Spinal cord (tissue), 10 donors: ENCODE data around the gene KATNBL1. TPM values are rescaled to one million over a fixed set of nuclear protein-coding genes. Genes with fewer than 3 reads are reported as not detected.

Experiments used
- DNase-seq, 6 donors: peaks; one replicate each; pipeline versions ENCODE4 v3.0.0 to v3.0.0-alpha.2; 2013 to 2015; ENCODE audit warnings: low spot score in 6 of 6, low read depth in 4 of 6
- H3K27ac ChIP-seq: one replicate; pipeline ENCODE4 v1.5.1; 2013; ENCODE audit warnings: low read depth, low read length, control low read depth
- H3K27me3 ChIP-seq: one replicate; pipeline ENCODE4 v1.6.1; 2013; ENCODE audit warnings: low read length; ENCODE audit not compliant: control insufficient read depth, insufficient read depth
- H3K36me3 ChIP-seq: one replicate; pipeline ENCODE4 v1.6.1; 2013; ENCODE audit warnings: low read length; ENCODE audit not compliant: control insufficient read depth, insufficient read depth
- H3K4me1 ChIP-seq: one replicate; pipeline ENCODE4 v1.6.1; 2013; ENCODE audit warnings: low read length; ENCODE audit not compliant: control insufficient read depth, insufficient read depth
- H3K4me3 ChIP-seq: one replicate; pipeline ENCODE4 v1.5.1; 2013; ENCODE audit warnings: low read depth, low read length, control low read depth
- H3K9me3 ChIP-seq: one replicate; pipeline ENCODE4 v1.6.1; 2013; ENCODE audit warnings: low read length; ENCODE audit not compliant: control insufficient read depth, insufficient read depth
- WGBS: methylation state at CpG from one replicate; pipeline ENCODE4 v1.1.5; 2013; ENCODE audit warnings: missing lambda C conversion rate; ENCODE audit not compliant: insufficient coverage; 5-methylcytosine and 5-hydroxymethylcytosine counted together
- long read RNA-seq, 4 donors: transcript quantifications; one replicate each; lab custom pipeline, GENCODE V29; 2026
- polyA plus RNA-seq, 2 donors: library from polyadenylated mRNA; unstranded; fragments of 120-200 nt; gene quantifications; one replicate each; pipeline ENCODE4 v1.2.1, GENCODE V29; 2013; ENCODE audit not compliant: insufficient read length in 2 of 2
- total RNA-seq, 2 donors: library from RNA; depleted of rRNA in 1 of 2; stranded (reverse); fragments of 120-200 nt in 1 of 2; fragments of >200 nt in 1 of 2; gene quantifications; one replicate each; pipeline versions ENCODE4 v1.2.3 to v1.2.4, GENCODE V29; 2013 to 2014
- donor health status: healthy.

KATNBL1 gene, protein sequence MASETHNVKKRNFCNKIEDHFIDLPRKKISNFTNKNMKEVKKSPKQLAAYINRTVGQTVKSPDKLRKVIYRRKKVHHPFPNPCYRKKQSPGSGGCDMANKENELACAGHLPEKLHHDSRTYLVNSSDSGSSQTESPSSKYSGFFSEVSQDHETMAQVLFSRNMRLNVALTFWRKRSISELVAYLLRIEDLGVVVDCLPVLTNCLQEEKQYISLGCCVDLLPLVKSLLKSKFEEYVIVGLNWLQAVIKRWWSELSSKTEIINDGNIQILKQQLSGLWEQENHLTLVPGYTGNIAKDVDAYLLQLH
- total RNA-seq (10 to 100 TPM; 88.3 TPM), polyA plus RNA-seq (10 to 100 TPM; 67.5 to 86.8 TPM)
- long read RNA-seq, donor 1, transcript KATNBL1-214 (5 exons, 924 nt), result major isoform, 9 of 28 reads
- long read RNA-seq, donor 1, transcript KATNBL1-205 (2 exons, 739 nt), result minor isoform, 7 of 28 reads
- long read RNA-seq, donor 1, transcript KATNBL1-201 (10 exons, 2,723 nt), result major isoform, 9 of 28 reads
- long read RNA-seq, donor 1, partial matches to known transcripts, result 0 of 28 reads
- long read RNA-seq, donor 1, other reads (novel, unspliced or antisense), result 0 of 28 reads
- long read RNA-seq, donor 2, transcript KATNBL1-201 (10 exons, 2,723 nt), result major isoform, 5 of 8 reads
- long read RNA-seq, donor 2, partial matches to known transcripts, result 0 of 8 reads
- long read RNA-seq, donor 2, other reads (novel, unspliced or antisense), result 0 of 8 reads
- long read RNA-seq, donor 3, transcript KATNBL1-201 (10 exons, 2,723 nt), result major isoform, 6 of 6 reads
- long read RNA-seq, donor 3, partial matches to known transcripts, result 0 of 6 reads
- long read RNA-seq, donor 3, other reads (novel, unspliced or antisense), result 0 of 6 reads
- long read RNA-seq, donor 4, transcript KATNBL1-205 (2 exons, 739 nt), result major isoform, 8 of 349 reads
- long read RNA-seq, donor 4, transcript KATNBL1-201 (10 exons, 2,723 nt), result minor isoform, 5 of 349 reads
- long read RNA-seq, donor 4, transcript KATNBL1-214 (5 exons, 924 nt), result major isoform, 8 of 349 reads
- long read RNA-seq, donor 4, partial matches to known transcripts, result 165 of 349 reads
- long read RNA-seq, donor 4, other reads (novel, unspliced or antisense), result 163 of 349 reads

DNA sequence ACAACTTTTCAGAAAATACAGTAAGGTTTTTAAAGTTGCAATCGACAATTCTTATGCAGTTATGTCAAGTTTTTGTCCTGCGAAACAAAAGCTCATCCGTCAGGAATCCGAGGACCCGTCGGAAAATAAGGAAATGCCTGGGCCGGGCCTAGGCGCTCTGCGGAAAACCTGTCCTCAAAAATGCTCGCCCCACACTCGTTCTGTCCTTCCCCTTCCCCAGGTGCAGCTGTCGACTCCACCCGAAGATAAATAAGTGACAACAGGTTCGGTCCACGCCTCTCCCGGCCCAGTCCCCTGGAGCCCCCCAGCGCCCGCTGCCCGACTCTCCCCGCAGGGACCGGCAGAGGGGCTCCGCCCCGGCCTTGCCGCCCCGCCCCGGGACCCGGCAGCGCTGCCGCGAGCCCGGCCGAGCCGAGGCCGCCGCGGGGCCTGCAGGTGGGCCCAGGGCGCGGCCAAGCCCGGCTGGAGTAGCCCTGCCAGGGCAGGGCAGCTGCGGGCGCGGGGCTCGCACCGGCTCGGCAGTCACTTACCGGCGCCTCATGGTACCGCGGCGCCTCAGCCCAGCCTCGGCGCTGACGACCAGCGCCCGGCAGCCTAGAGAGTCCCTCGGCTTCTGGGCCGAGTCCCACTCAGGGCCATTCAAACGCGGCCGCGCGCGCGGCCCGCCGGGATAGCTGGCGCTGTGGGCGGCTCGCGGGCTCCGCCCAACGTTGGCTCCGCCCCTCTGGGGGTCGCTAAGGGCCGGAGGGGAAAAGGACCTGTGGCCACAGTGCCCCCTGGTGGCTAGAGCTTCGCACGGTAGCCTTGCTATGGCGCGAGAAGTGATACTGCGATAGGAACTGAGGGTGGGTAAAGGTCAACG, at the start of gene KATNBL1:
Gene KATNBL1, minus strand, starts transcription at position 676 of the 862 bp plus-strand sequence. CDS start 46,420 bp downstream, outside the sequence.
- H3K27me3 ChIP-seq, result peaks cover 7% of the 10 kb centered on the region
- H3K36me3 ChIP-seq, result no peaks in the 10 kb centered on the region
- peak within 1 kb of the TSS; percentile 72 for H3K27ac ChIP-seq
- no peaks in the 10 kb centered on the region for H3K4me1 ChIP-seq
- peak; percentile 87 to 98 (median 92) for DNase-seq
- H3K4me3 ChIP-seq, result peak within 1 kb of the TSS; percentile 70
- no peaks in the 10 kb centered on the region for H3K9me3 ChIP-seq
- WGBS, result under 1% methylated on average over 80 of the region's 81 CpGs

DNA sequence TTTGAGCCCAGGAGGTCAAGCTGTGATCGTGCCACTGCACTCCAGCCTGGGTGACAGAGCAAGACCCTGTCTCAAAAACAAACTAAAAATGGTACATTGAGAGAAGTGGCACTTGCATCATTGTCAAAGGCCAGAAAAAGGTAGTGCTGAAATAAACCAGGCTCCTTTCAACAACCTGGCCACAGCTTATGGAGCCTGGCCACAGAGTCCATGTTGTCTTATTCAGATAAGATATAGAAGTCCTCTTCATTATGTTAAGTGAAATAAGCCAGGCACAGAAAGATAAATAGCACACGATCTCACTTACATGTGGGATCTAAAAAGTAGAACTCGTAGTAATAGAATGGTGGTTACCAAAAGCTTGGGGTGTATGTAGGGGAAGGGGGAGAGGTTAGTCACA, 49.7 kb upstream of the KATNBL1 start:
- Histone ChIP-seq H3K36me3 (peaks cover 7% of the 10 kb centered on the region), H3K27ac (no peak overlapping the region), H3K27me3 (no peaks in the 10 kb centered on the region), H3K4me1 (no peaks in the 10 kb centered on the region), H3K4me3 (no peak overlapping the region), H3K9me3 (no peaks in the 10 kb centered on the region)
- no peak for DNase-seq
- WGBS, result 92% methylated on average over 2 of the region's 3 CpGs

- DNase-seq, result peak in 2 of 6 donors; percentile 38 to 54
- no peaks in the 10 kb centered on the region for H3K4me1 ChIP-seq
- no peak overlapping the region for H3K27ac ChIP-seq
- WGBS, result no CpG with 5 or more reads among the region's 2 CpGs
- no peaks in the 10 kb centered on the region for H3K9me3 ChIP-seq
- H3K36me3 ChIP-seq, result peaks cover 10% of the 10 kb centered on the region
- no peak overlapping the region for H3K4me3 ChIP-seq
- H3K27me3 ChIP-seq, result no peaks in the 10 kb centered on the region
Measured at GRCh38 chr15:34258151-34258550, 48.3 kb upstream of the KATNBL1 start.

- DNase-seq, result no peak
- H3K36me3 ChIP-seq, result peaks cover 7% of the 10 kb centered on the region
- no peaks in the 10 kb centered on the region for H3K27me3 ChIP-seq
- no peaks in the 10 kb centered on the region for H3K9me3 ChIP-seq
- H3K4me3 ChIP-seq, result no peak overlapping the region
- no peaks in the 10 kb centered on the region for H3K4me1 ChIP-seq
- no peak overlapping the region for H3K27ac ChIP-seq
Measured at GRCh38 chr15:34252545-34252944, 42.6 kb upstream of the KATNBL1 start.

- no peak for DNase-seq
- no peak overlapping the region for H3K4me3 ChIP-seq
- no peak overlapping the region for H3K27ac ChIP-seq
- H3K4me1 ChIP-seq, result no peaks in the 10 kb centered on the region
- no peaks in the 10 kb centered on the region for H3K9me3 ChIP-seq
- peaks cover 7% of the 10 kb centered on the region for H3K36me3 ChIP-seq
- no peaks in the 10 kb centered on the region for H3K27me3 ChIP-seq
- WGBS, result no CpG with 5 or more reads among the region's 1 CpG
Measured at GRCh38 chr15:34248190-34248589, 38.3 kb upstream of the KATNBL1 start.

GRCh38 chr15:34246276-34246976, 36.5 kb upstream of the KATNBL1 start:
- Histone ChIP-seq H3K9me3 (no peaks in the 10 kb centered on the region), H3K36me3 (peaks cover 7% of the 10 kb centered on the region), H3K4me3 (no peak overlapping the region), H3K27me3 (no peaks in the 10 kb centered on the region), H3K4me1 (no peaks in the 10 kb centered on the region), H3K27ac (no peak overlapping the region)
- DNase-seq, result no peak
- 64% methylated on average over 5 of the region's 9 CpGs for WGBS

GRCh38 chr15:34243226-34243625, 33.3 kb upstream of the KATNBL1 start:
- WGBS, result no CpG with 5 or more reads among the region's 3 CpGs
- Histone ChIP-seq H3K9me3 (no peaks in the 10 kb centered on the region), H3K4me1 (no peaks in the 10 kb centered on the region), H3K27me3 (no peaks in the 10 kb centered on the region), H3K27ac (no peak overlapping the region), H3K4me3 (no peak overlapping the region), H3K36me3 (peaks cover 10% of the 10 kb centered on the region)
- DNase-seq, result no peak

DNA sequence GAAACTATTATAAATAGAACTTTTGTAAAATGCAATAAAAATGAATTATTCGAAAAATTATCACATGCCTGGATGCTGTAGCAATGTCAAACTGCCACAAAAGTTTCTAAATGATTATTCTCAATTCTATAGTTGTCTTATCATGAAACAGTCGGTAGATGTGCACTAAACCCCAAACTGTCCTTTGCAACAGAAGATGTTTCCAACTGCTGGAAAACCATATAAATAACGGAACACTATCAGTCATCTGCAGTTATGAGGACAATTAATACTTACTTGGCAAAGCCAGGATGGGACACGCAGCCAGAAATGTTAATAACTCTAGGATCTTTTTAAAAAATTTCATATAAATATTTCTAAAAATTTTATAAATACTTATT, 32.4 kb upstream of the KATNBL1 start:
- no peaks in the 10 kb centered on the region for H3K9me3 ChIP-seq
- no peak overlapping the region for H3K27ac ChIP-seq
- WGBS, result no CpG with 5 or more reads among the region's 4 CpGs
- H3K4me3 ChIP-seq, result no peak overlapping the region
- no peak for DNase-seq
- no peaks in the 10 kb centered on the region for H3K4me1 ChIP-seq
- H3K36me3 ChIP-seq, result peaks cover 10% of the 10 kb centered on the region
- no peaks in the 10 kb centered on the region for H3K27me3 ChIP-seq
